H9 (cell line): Measurements from ENCODE around the gene VPREB1. TPM values are rescaled to one million over a fixed set of nuclear protein-coding genes. Genes with fewer than 3 reads are reported as not detected.
"Not testable (repeated sequence)": the region's sequence is repeated elsewhere in the genome, so short reads cannot be mapped to it uniquely, and the experiment has no call there.

Source experiments
- DNase-seq: peaks from one replicate; pipeline ENCODE4 v3.0.0-alpha.2; 2017
- H2AFZ ChIP-seq: one replicate; pipeline ENCODE4 v1.6.1; 2013; ENCODE audit warnings: mild to moderate bottlenecking, low read length, control low read depth, moderate library complexity
- H2AK5ac ChIP-seq: 2 replicates; pipeline ENCODE4 v1.6.1; 2013; ENCODE audit warnings: low read length, control low read depth, mixed read lengths; ENCODE audit not compliant: insufficient read length
- H2BK120ac ChIP-seq: one replicate; pipeline ENCODE4 v1.6.1; 2013; ENCODE audit warnings: low read depth, mild to moderate bottlenecking, low read length, control low read depth, inconsistent platforms; ENCODE audit not compliant: poor library complexity, severe bottlenecking
- H2BK12ac ChIP-seq: 2 replicates; pipeline ENCODE4 v1.6.1; 2013; ENCODE audit warnings: low read length, control low read depth, mixed read lengths, low read depth; ENCODE audit not compliant: insufficient read length
- H2BK15ac ChIP-seq: 2 replicates; pipeline ENCODE4 v1.6.1; 2013; ENCODE audit warnings: low read depth, low read length, control low read depth
- H2BK20ac ChIP-seq: one replicate; pipeline ENCODE4 v1.6.1; 2013; ENCODE audit warnings: low read depth, mild to moderate bottlenecking, low read length, control low read depth, inconsistent platforms; ENCODE audit not compliant: poor library complexity, severe bottlenecking
- H2BK5ac ChIP-seq: 2 replicates; pipeline ENCODE4 v1.6.1; 2013; ENCODE audit warnings: low read length, control low read depth, mixed read lengths; ENCODE audit not compliant: insufficient read length
- H3K14ac ChIP-seq: 2 replicates; pipeline ENCODE4 v1.6.1; 2013; ENCODE audit warnings: low read length, control low read depth; ENCODE audit not compliant: insufficient read depth
- H3K18ac ChIP-seq: 2 replicates; pipeline ENCODE4 v1.6.1; 2013; ENCODE audit warnings: low read depth, mild to moderate bottlenecking, mixed read lengths, low read length, control low read depth; ENCODE audit not compliant: insufficient read length
- H3K23ac ChIP-seq: 2 replicates; pipeline ENCODE4 v1.6.1; 2013; ENCODE audit warnings: low read length, control low read depth, mixed read lengths, low read depth; ENCODE audit not compliant: insufficient read length
- H3K23me2 ChIP-seq: 2 replicates; pipeline ENCODE4 v1.6.1; 2013; ENCODE audit warnings: low read depth, mild to moderate bottlenecking, mixed read lengths, low read length, control low read depth; ENCODE audit not compliant: insufficient read length, poor library complexity, severe bottlenecking
- H3K27ac ChIP-seq: 2 replicates; pipeline ENCODE4 v1.5.1; 2013; ENCODE audit warnings: low read length, control low read depth, mixed read lengths, low read depth; ENCODE audit not compliant: insufficient read length
- H3K27me3 ChIP-seq: 2 replicates; pipeline ENCODE4 v1.6.1; 2013; ENCODE audit warnings: low read length, control low read depth, inconsistent platforms; ENCODE audit not compliant: insufficient read depth
- H3K4ac ChIP-seq: 2 replicates; pipeline ENCODE4 v1.6.1; 2013; ENCODE audit warnings: low read depth, mild to moderate bottlenecking, control low read depth, inconsistent platforms, low read length, moderate library complexity
- H3K4me1 ChIP-seq: 2 replicates; pipeline ENCODE4 v1.6.1; 2013; ENCODE audit warnings: low read length, control low read depth, inconsistent platforms; ENCODE audit not compliant: insufficient read depth
- H3K4me2 ChIP-seq: 2 replicates; pipeline ENCODE4 v1.6.1; 2013; ENCODE audit warnings: low read length, control low read depth, mixed read lengths; ENCODE audit not compliant: insufficient read length, insufficient read depth
- H3K56ac ChIP-seq: 2 replicates; pipeline ENCODE4 v1.6.1; 2013; ENCODE audit warnings: low read depth, mild to moderate bottlenecking, mixed read lengths, low read length, control low read depth; ENCODE audit not compliant: insufficient read length
- H3K79me1 ChIP-seq: 2 replicates; pipeline ENCODE4 v1.6.1; 2013; ENCODE audit warnings: low read depth, mild to moderate bottlenecking, moderate library complexity, low read length, control low read depth, inconsistent platforms; ENCODE audit not compliant: insufficient read depth, poor library complexity, severe bottlenecking
- H3K79me2 ChIP-seq: 2 replicates; pipeline ENCODE4 v1.6.1; 2013; ENCODE audit warnings: low read length, control low read depth, inconsistent platforms; ENCODE audit not compliant: insufficient read depth
- H3K9ac ChIP-seq: 2 replicates; pipeline ENCODE4 v1.6.1; 2013; ENCODE audit warnings: low read length, control low read depth, mixed read lengths; ENCODE audit not compliant: insufficient read length; ENCODE audit errors: extremely low read depth
- H3K9me3 ChIP-seq: one replicate; pipeline ENCODE4 v1.6.1; 2013; ENCODE audit warnings: low read depth, low read length, inconsistent platforms; ENCODE audit not compliant: control insufficient read depth
- H3T11ph ChIP-seq: one replicate; pipeline ENCODE4 v1.6.1; 2013; ENCODE audit warnings: mild to moderate bottlenecking, low read length, control low read depth, inconsistent platforms
- H4K20me1 ChIP-seq: one replicate; pipeline ENCODE4 v1.6.1; 2013; ENCODE audit not compliant: control insufficient read depth, insufficient read length, insufficient read depth
- H4K5ac ChIP-seq: 2 replicates; pipeline ENCODE4 v1.6.1; 2013; ENCODE audit warnings: low read depth, mild to moderate bottlenecking, mixed read lengths, low read length, control low read depth; ENCODE audit not compliant: insufficient read length
- H4K8ac ChIP-seq: replicated peaks from 2 replicates; pipeline ENCODE4 v1.6.1; 2013; ENCODE audit warnings: low read length, control low read depth, mixed read lengths, low read depth; ENCODE audit not compliant: insufficient read length
- H4K91ac ChIP-seq: 2 replicates; pipeline ENCODE4 v1.6.1; 2013; ENCODE audit warnings: low read depth, mild to moderate bottlenecking, moderate library complexity, mixed read lengths, low read length, control low read depth; ENCODE audit not compliant: insufficient read length
- H3K27ac Mint-ChIP-seq, 3 experiments: 2 replicates in 2 of 3; 3 replicates in 1 of 3; pipeline ENCODE4 v1.8.0; 2020 to 2021; ENCODE audit warnings: mixed read lengths in 3 of 3, mild to moderate bottlenecking in 1 of 3, moderate library complexity in 1 of 3
- H3K27me3 Mint-ChIP-seq: 2 replicates; pipeline ENCODE4 v1.8.0; 2021; ENCODE audit warnings: low read depth, mild to moderate bottlenecking, moderate library complexity, mixed read lengths
- H3K36me3 Mint-ChIP-seq, 3 experiments: 2 replicates in 2 of 3; 3 replicates in 1 of 3; pipeline ENCODE4 v1.8.0; 2020 to 2021; ENCODE audit warnings: low read depth in 3 of 3, mixed read lengths in 3 of 3; ENCODE audit not compliant: insufficient read depth in 1 of 3
- H3K4me1 Mint-ChIP-seq, 2 experiments: 2 replicates each; pipeline ENCODE4 v1.8.0; 2020; ENCODE audit warnings: mixed read lengths in 2 of 2
- H3K4me3 Mint-ChIP-seq, 2 experiments: 2 replicates in 1 of 2; 3 replicates in 1 of 2; pipeline ENCODE4 v1.8.0; 2020 to 2021; ENCODE audit warnings: mild to moderate bottlenecking in 2 of 2, mixed read lengths in 2 of 2, moderate library complexity in 1 of 2
- H3K9me3 Mint-ChIP-seq, 2 experiments: 2 replicates in 1 of 2; 3 replicates in 1 of 2; pipeline ENCODE4 v1.8.0; 2020; ENCODE audit warnings: mild to moderate bottlenecking in 2 of 2, mixed read lengths in 2 of 2, moderate library complexity in 1 of 2
- WGBS: extraction: QIAGEN DNeasy Blood & Tissue Kit; methylation state at CpG from one replicate; pipeline ENCODE4 v1.1.7; 2013; ENCODE audit warnings: missing lambda C conversion rate, low lambda C conversion rate, mixed read lengths; ENCODE audit not compliant: insufficient read length; ENCODE audit errors: extremely low coverage; 5-methylcytosine and 5-hydroxymethylcytosine counted together
- total RNA-seq: library from RNA; stranded (reverse); gene quantifications from 2 replicates; pipeline ENCODE4 v1.2.1, GENCODE V29; 2021

Gene VPREB1
- total RNA-seq, 1 experiment from 2014 or later, result not detected

DNA sequence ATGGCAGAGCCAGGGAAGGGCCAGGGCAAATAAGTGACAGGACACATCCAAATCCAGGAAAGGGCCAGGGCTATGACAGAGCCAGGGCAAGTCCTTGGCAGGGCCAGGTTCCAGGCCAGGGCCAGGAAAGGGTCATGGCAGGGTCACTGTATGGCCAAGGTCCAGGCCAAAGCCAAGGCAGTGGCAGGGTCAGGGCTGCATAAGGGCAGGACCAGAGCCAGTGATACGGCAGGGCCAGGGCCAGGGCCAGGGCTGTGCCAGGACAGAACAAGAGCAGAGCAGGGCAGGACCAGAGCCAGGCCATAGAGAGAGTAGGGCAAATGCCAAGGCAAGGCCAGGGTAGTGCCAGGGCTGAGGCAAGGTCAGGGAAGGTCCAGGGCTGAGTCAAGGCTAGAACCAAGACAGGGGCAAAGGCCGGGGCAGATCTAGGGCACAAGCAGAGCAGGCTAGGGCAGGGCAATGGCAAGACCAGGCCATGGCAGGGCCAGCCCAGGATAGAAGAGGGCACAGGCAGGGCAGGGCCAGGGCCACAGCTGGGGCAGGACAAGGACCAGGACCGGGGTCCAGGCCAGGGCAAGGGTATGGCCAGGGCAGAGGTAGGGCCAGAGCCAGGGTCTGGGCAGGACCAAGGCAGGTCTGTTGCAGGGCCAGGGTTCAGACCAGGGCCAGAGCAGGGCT is 46.7 kb downstream of the VPREB1 start:
- H2AFZ ChIP-seq, H3K9me3 ChIP-seq, H3K23me2 ChIP-seq, H3K79me1 ChIP-seq, H3K4me1 ChIP-seq, H3K4me1 Mint-ChIP-seq, H2BK20ac ChIP-seq, H3K4me2 ChIP-seq, H2BK15ac ChIP-seq, H2BK120ac ChIP-seq, H4K5ac ChIP-seq, H4K8ac ChIP-seq, H3K79me2 ChIP-seq, H3T11ph ChIP-seq, H2AK5ac ChIP-seq, H3K27ac ChIP-seq, H3K27me3 ChIP-seq, H2BK5ac ChIP-seq, H3K18ac ChIP-seq, H3K9me3 Mint-ChIP-seq, H3K56ac ChIP-seq, DNase-seq, H4K20me1 ChIP-seq, H3K23ac ChIP-seq, H4K91ac ChIP-seq, H3K14ac ChIP-seq, H3K4ac ChIP-seq, H2BK12ac ChIP-seq, H3K27ac Mint-ChIP-seq, H3K4me3 Mint-ChIP-seq, H3K9ac ChIP-seq: not testable (repeated sequence)
- H3K36me3 Mint-ChIP-seq, result peaks cover 8 to 11% (median 10%) of the 10 kb centered on the region in 3 experiments; a peak in 6 of 7 replicates
- H3K27me3 Mint-ChIP-seq, result peaks cover 18% of the 10 kb centered on the region
- WGBS, result no CpG with 5 or more reads among the region's 3 CpGs

DNA sequence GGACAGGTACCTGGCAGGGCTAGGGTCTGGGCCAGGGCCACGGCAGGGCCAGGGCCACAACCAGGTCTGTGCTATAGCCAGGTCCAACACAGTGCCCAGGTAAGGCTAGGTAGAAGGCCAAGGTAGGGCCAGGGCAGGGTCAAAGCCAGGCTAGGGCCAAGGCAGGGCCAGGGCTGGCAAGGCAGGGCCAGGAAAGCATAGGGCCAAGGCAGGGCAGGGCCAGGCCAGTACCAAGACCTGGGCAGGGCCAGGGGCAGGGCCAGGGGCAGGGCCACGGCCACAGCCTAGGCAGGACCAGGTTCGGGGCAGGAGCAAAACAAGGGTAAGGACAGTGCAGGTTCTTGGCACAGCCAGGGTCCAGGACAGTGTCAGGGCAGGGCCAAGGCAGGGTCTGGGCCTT is 48.1 kb downstream of the VPREB1 start:
- H3K79me2 ChIP-seq, H3K56ac ChIP-seq, H3K9ac ChIP-seq, H3K4ac ChIP-seq, H2BK5ac ChIP-seq, H3T11ph ChIP-seq, H3K27me3 ChIP-seq, H3K27ac ChIP-seq, H3K79me1 ChIP-seq, H4K8ac ChIP-seq, H3K23me2 ChIP-seq, H2AK5ac ChIP-seq, H3K4me1 ChIP-seq, H2BK15ac ChIP-seq, H3K4me3 Mint-ChIP-seq, H2BK12ac ChIP-seq, H4K91ac ChIP-seq, H4K5ac ChIP-seq, H2AFZ ChIP-seq, H3K18ac ChIP-seq, H3K23ac ChIP-seq, H3K9me3 Mint-ChIP-seq, H3K27ac Mint-ChIP-seq, DNase-seq, H3K4me1 Mint-ChIP-seq, H3K9me3 ChIP-seq, H2BK120ac ChIP-seq, H3K14ac ChIP-seq, H4K20me1 ChIP-seq, H2BK20ac ChIP-seq, H3K4me2 ChIP-seq: not testable (repeated sequence)
- Mint-ChIP-seq H3K36me3 (peaks cover 8 to 11% (median 10%) of the 10 kb centered on the region in 3 experiments; a peak in 6 of 7 replicates), H3K27me3 (peaks cover 21% of the 10 kb centered on the region)
- no CpG with 5 or more reads among the region's 3 CpGs for WGBS
